NCI-H2171 (cell line): ENCODE results near the gene TMEM145.

Source experiments
- DNase-seq: peaks from one replicate; lab custom pipeline; 2025; lab: John Stamatoyannopoulos, UW

Gene TMEM145

GRCh38 chr19:42278452-42279154 lies 34.5 kb upstream of the TMEM145 start:
- DNase-seq: no peak

GRCh38 chr19:42279155-42279901 lies 33.8 kb upstream of the TMEM145 start:
- DNase-seq: no peak

GRCh38 chr19:42279902-42280814 lies 33.0 kb upstream of the TMEM145 start:
- peak; percentile 96 for DNase-seq

- peak; percentile 83 for DNase-seq
Measured at GRCh38 chr19:42280815-42281145, 32.3 kb upstream of the TMEM145 start.

- DNase-seq: peak; percentile 36
Measured at GRCh38 chr19:42281146-42281826, 31.8 kb upstream of the TMEM145 start.

- no peak for DNase-seq
Measured at GRCh38 chr19:42281827-42282762, 31.0 kb upstream of the TMEM145 start.

- no peak for DNase-seq
Measured at GRCh38 chr19:42282819-42283187, 30.3 kb upstream of the TMEM145 start.

- DNase-seq: peak; percentile 95
Measured at GRCh38 chr19:42283188-42284065, 29.7 kb upstream of the TMEM145 start.

GRCh38 chr19:42284066-42284501 lies 29.0 kb upstream of the TMEM145 start:
- peak; percentile 81 for DNase-seq

- DNase-seq: no peak
Measured at GRCh38 chr19:42284591-42285341, 28.3 kb upstream of the TMEM145 start.

GRCh38 chr19:42285541-42285941 lies 27.6 kb upstream of the TMEM145 start:
- no peak for DNase-seq

- DNase-seq: no peak
Measured at GRCh38 chr19:42285988-42286348, 27.1 kb upstream of the TMEM145 start.

GRCh38 chr19:42286349-42287016 lies 26.6 kb upstream of the TMEM145 start:
- no peak for DNase-seq

GRCh38 chr19:42287017-42287826 lies 25.9 kb upstream of the TMEM145 start:
- no peak for DNase-seq

- DNase-seq: no peak
Measured at GRCh38 chr19:42287827-42288107, 25.3 kb upstream of the TMEM145 start.

GRCh38 chr19:42288387-42288786 lies 24.7 kb upstream of the TMEM145 start:
- DNase-seq: no peak

- no peak for DNase-seq
Measured at GRCh38 chr19:42288881-42289555, 24.1 kb upstream of the TMEM145 start.
